ENCODE data around the gene PEX11B. TPM values are rescaled to one million over a fixed set of nuclear protein-coding genes. Genes with fewer than 3 reads are reported as not detected.
A peak's percentile ranks its signal among the peaks of the same experiment; 100 is the strongest.

PEX11B gene
- total RNA-seq, 1 donor from 2014 or later: 18.7 TPM

DNA sequence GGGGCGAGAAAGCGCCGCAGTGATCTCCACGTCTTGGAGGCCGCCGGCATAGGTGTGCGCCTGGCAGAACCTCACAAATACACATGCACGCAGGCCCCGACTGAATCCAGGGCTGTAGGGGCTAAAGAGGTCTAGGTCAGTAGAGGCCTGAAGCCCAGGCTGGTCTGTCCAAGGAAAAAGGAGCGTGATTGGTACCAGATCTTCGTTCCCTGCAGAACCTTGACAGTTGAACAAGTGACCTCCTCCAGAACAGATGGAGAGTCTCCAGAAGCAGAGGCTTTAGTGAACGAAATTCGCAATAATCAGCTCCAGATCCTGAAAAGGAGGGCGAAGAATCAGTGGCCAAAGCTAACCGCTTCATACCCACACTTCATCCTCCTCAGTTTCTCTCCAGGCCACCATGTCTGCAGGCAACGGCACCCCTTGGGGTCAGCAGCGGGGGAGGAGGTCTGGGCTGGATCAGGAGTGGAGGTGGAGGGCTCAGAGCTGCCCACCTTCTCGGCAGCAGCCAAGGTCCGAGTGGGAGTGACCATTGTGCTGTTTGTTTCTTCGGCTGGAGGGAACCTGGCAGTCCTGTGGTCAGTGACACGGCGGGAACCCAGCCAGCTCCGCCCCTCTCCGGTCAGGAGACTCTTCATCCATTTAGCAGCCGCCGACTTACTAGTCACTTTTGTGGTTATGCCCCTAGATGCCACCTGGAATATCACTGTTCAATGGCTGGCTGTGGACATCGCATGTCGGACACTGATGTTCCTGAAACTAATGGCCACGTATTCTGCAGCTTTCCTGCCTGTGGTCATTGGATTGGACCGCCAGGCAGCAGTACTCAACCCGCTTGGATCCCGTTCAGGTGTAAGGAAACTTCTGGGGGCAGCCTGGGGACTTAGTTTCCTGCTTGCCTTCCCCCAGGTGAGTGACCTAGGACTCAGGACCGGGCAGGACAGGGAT lies 749 bp upstream of the PEX11B start:
- Mint-ChIP-seq H3K4me1 (peaks cover 28% of the 10 kb centered on the region), H3K36me3 (ENCODE audit: low read depth) (no peaks in the 10 kb centered on the region), H3K9me3 (no peaks in the 10 kb centered on the region), H3K27ac (ENCODE audit: unreplicated experiment) (peak overlapping the region; percentile 97), H3K4me3 (peak overlapping the region; percentile 99), H3K27me3 (ENCODE audit: low read depth) (no peaks in the 10 kb centered on the region)
- TF ChIP-seq, protein P1, sequence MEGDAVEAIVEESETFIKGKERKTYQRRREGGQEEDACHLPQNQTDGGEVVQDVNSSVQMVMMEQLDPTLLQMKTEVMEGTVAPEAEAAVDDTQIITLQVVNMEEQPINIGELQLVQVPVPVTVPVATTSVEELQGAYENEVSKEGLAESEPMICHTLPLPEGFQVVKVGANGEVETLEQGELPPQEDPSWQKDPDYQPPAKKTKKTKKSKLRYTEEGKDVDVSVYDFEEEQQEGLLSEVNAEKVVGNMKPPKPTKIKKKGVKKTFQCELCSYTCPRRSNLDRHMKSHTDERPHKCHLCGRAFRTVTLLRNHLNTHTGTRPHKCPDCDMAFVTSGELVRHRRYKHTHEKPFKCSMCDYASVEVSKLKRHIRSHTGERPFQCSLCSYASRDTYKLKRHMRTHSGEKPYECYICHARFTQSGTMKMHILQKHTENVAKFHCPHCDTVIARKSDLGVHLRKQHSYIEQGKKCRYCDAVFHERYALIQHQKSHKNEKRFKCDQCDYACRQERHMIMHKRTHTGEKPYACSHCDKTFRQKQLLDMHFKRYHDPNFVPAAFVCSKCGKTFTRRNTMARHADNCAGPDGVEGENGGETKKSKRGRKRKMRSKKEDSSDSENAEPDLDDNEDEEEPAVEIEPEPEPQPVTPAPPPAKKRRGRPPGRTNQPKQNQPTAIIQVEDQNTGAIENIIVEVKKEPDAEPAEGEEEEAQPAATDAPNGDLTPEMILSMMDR (conservative IDR thresholded peaks at IDR 0.05): no peak
- no peak for DNase-seq (ENCODE audit: low read depth, low spot score)

GRCh38 chr1:145917595-145917994 lies 922 bp downstream of the PEX11B start:
- Mint-ChIP-seq H3K36me3 (ENCODE audit: low read depth) (no peaks in the 10 kb centered on the region), H3K9me3 (no peaks in the 10 kb centered on the region), H3K27me3 (ENCODE audit: low read depth) (no peaks in the 10 kb centered on the region), H3K4me1 (peaks cover 28% of the 10 kb centered on the region), H3K27ac (ENCODE audit: unreplicated experiment) (peak overlapping the region; percentile 76), H3K4me3 (peak overlapping the region; percentile 99)
- TF ChIP-seq, protein P1 (conservative IDR thresholded peaks at IDR 0.05): no peak
- no peak for DNase-seq (ENCODE audit: low read depth, low spot score)

GRCh38 chr1:145916745-145917144 lies 1.8 kb downstream of the PEX11B start:
- Mint-ChIP-seq H3K4me3 (peak overlapping the region; percentile 99), H3K36me3 (ENCODE audit: low read depth) (no peaks in the 10 kb centered on the region), H3K4me1 (peaks cover 28% of the 10 kb centered on the region), H3K27me3 (ENCODE audit: low read depth) (no peaks in the 10 kb centered on the region), H3K9me3 (no peaks in the 10 kb centered on the region), H3K27ac (ENCODE audit: unreplicated experiment) (no peak overlapping the region)
- TF ChIP-seq, protein P1 (conservative IDR thresholded peaks at IDR 0.05): no peak
- no peak for DNase-seq (ENCODE audit: low read depth, low spot score)

DNA sequence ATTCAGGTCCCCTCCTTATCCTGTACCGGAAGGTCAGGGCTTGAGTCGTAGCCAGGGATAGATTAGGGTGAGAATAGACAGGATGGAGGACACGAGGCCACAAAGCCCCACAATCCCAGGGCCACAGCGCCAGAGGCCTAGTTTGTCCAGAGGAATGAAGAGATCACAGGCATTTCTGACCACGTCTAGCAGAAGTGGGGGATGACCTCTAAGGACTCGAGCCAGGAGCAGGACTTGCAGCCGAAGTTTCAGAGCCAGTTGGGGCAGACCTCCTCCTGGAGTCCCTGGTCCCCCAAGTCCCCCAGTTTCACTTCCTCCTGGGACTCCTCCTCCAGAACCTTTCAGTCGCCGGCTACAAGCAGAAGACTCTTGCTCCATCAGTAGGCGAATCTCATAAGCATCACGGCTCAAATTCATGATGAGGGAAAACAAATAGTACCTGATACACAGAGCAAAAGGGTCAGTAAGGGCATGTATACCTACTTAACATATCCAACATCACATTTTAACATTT lies 6.3 kb downstream of the PEX11B start:
- Mint-ChIP-seq H3K36me3 (ENCODE audit: low read depth) (no peaks in the 10 kb centered on the region), H3K9me3 (no peaks in the 10 kb centered on the region), H3K27me3 (ENCODE audit: low read depth) (no peaks in the 10 kb centered on the region)

GRCh38 chr1:145908653-145909052 lies 9.9 kb downstream of the PEX11B start:
- H3K27ac Mint-ChIP-seq (ENCODE audit: unreplicated experiment): no peak overlapping the region
- no peaks in the 10 kb centered on the region for H3K36me3 Mint-ChIP-seq (ENCODE audit: low read depth)
- H3K9me3 Mint-ChIP-seq: no peaks in the 10 kb centered on the region
- peaks cover 4% of the 10 kb centered on the region for H3K4me1 Mint-ChIP-seq
- no peak overlapping the region for H3K4me3 Mint-ChIP-seq
- no peak for DNase-seq (ENCODE audit: low read depth, low spot score)
- H3K27me3 Mint-ChIP-seq (ENCODE audit: low read depth): no peaks in the 10 kb centered on the region
- TF ChIP-seq, protein P1 (conservative IDR thresholded peaks at IDR 0.05): no peak

More for the DNA sequence above, 6.3 kb downstream of the PEX11B start:
- no peak for DNase-seq (ENCODE audit: low read depth, low spot score)
- TF ChIP-seq, protein P1 (conservative IDR thresholded peaks at IDR 0.05): no peak
- Mint-ChIP-seq H3K27ac (ENCODE audit: unreplicated experiment) (no peak overlapping the region), H3K4me1 (peaks cover 8% of the 10 kb centered on the region), H3K4me3 (no peak overlapping the region)

Measured in neural crest cell (in vitro differentiated cells).